Erythroblast (primary cell): Measurements from ENCODE around the gene TMEM169.

Experiments used
- GATA1 ChIP-seq: IDR thresholded peaks from 2 replicates; pipeline ENCODE4 v1.6.1; 2011; ENCODE audit warnings: low read depth, mild to moderate bottlenecking, control low read depth, low read length, moderate library complexity
- POLR2A ChIP-seq: IDR thresholded peaks from 2 replicates; pipeline ENCODE4 v1.6.1; 2011; ENCODE audit warnings: mild to moderate bottlenecking, low read length

- TF ChIP-seq POLR2A = no peak
- TF ChIP-seq GATA1 = no peak
Measured at GRCh38 chr2:216071111-216071851, 10.4 kb upstream of the TMEM169 start.
